NK-92 (cell line): ENCODE measurements around the gene PLXNA3.

Source experiments
- DNase-seq: peaks from one replicate; lab custom pipeline; 2025; ENCODE audit not compliant: unreplicated experiment; lab: John Stamatoyannopoulos, UW

PLXNA3 gene

GRCh38 chrX:154458116-154458953, at the start of gene PLXNA3:
TSS of gene PLXNA3 (plus strand) at chrX:154458281. CDS start at chrX:154460184, 1,903 bp downstream.
- no peak for DNase-seq

- no peak for DNase-seq
Observed at GRCh38 chrX:154408659-154409221, 49.3 kb upstream of the PLXNA3 start.

DNA sequence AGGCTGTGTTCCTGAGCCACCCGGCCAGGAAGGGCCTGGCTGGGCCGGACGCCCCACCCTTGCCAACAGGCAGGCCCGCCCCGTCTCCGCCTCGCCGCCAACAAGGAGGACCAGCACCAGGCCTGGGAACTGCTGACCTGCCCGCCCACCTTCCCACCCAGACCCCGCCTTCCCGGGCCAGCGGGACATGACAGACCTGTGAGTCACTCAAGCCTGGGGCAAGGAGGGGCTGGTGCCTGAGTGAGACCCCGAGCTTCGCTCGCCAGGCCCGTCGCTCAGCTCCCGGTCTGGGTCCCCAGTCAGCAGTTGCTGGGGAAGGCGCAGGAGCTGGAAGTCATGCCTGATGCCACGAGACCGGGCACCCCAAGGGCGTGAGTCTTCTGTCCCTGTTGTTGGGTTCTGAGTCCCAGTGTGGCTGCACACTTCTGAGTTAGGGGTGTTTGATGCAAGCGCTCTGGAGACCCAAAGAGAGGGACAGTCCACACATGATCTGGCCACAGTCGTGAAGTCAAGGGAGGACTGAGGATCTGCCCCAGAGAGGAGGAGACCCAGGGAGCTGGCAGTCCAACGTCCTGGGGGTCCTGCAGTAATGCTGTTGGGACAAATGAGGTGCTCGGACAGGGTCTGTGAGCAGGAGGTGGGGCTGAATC, 48.7 kb upstream of the PLXNA3 start, which contains the start of gene DNASE1L1:
Gene DNASE1L1 (minus strand): TSS at position 33 of the 650 bp plus-strand sequence. CDS start 3,686 bp downstream, outside the sequence.
- DNase-seq: no peak

DNA sequence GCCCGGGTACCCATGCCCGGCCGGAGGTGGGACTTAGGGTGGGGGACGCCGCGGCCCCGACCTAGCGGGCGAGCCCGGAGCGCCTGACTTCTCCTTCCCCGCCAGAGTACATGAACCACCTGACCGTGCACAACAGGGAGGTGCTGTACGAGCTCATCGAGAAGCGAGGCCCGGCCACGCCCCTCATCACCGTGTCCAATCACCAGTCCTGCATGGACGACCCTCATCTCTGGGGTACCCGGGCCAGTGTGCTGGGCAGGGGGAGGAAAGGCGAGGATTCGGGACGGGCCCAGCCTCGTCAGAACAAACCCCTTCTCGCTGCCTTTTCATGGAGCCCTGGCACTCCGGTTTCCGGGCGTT, 46.1 kb upstream of the PLXNA3 start:
- DNase-seq: no peak

- DNase-seq: no peak
Observed at GRCh38 chrX:154412468-154412867, 45.6 kb upstream of the PLXNA3 start.

GRCh38 chrX:154413142-154413541, 44.9 kb upstream of the PLXNA3 start:
- no peak for DNase-seq

DNA sequence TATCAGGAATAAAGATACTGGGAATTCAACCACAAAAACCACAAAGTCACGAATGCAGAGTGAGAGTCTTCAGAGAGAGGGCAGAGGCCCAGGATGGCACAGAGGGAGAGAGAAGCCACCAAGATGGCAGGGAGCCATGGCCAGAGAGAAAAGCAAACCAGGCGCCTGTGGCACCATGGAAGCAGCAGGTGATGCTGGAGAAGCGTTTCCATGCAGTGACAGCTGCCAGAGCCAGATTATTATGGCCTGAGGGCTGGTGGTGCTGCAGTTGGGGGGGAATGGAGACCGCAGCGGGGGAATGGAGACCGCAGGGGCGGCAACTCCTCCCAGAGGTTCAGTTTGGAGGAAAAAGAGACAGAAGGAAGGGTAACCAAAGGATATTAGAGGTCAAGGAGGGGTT, 40.9 kb upstream of the PLXNA3 start:
- no peak for DNase-seq

DNA sequence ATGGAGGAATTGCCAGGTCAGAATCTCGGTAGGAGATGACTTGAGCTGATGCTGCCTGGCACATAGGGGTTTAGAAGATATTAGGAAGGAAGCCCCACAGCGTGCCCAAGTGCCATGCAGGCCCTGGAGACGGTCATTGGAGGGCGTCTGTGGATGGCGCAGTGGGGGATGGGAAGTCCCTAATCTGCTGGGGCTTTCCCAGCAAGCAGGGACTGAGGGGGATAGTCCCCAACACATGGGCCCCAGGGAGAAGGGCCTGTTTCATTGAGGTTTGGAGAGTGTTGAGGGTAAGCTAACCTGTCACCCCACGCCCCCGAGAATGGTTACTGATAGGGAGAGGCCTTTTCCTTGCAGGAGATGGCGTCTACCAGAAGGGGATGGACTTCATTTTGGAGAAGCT, 38.9 kb upstream of the PLXNA3 start:
- DNase-seq: no peak

GRCh38 chrX:154419688-154420401, 38.2 kb upstream of the PLXNA3 start:
- DNase-seq: no peak

DNA sequence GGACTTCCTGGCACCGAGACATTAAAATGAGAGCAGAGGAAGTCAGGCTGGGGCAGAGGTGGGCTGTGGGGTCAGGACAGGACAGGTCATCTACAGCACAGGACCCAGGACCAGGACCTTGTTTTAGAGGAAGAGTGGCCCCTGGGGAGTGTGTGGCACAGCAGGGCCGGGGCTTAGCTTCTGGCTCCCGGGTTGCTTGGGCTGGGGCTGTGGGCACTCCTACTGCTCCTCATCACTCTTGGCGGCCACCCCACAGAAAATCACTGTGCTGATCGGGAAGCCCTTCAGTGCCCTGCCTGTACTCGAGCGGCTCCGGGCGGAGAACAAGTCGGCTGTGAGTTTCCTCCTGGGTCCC, 37.7 kb upstream of the PLXNA3 start:
- DNase-seq: no peak

GRCh38 chrX:154426916-154427770, 30.9 kb upstream of the PLXNA3 start:
- DNase-seq: no peak

DNA sequence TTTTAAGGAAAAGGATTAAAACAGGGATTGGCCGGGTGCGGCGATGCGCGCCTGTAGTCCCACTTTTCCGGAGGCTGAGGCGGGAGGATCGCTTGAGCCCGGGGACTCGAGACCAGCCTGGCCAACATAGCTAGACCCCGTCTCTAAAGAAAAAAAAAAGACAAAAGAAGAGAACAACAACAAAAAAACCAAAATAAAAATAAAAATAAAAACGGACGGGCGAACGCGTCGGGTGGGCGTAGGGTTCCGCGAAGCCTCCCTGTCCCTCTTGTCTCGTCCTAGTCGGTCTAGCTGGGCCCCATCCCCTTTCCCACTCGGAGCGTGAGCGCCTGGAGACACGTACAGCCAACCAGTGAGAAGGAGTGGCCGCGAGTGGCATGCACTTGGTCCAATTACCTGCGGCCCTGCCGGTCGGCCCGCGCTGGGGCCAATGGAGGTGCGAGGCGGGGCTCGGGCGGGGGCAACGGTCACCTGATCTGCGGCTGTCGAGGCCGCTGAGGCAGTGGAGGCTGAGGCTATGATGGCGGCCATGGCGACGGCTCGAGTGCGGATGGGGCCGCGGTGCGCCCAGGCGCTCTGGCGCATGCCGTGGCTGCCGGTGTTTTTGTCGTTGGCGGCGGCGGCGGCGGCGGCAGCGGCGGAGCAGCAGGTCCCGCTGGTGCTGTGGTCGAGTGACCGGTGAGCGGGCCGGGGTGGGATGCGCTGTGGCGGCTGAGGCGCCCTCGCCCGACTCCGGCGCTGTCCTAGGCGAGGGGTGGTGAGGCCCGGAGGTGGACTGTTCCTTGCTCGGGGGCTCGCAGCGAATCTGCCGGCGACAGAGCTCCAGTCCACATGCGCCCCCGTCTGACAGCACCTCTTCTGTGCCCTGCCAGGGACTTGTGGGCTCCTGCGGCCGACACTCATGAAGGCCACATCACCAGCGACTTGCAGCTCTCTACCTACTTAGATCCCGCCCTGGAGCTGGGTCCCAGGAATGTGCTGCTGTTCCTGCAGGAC, 29.6 kb upstream of the PLXNA3 start, which contains the start of gene ATP6AP1:
Gene ATP6AP1 (plus strand): TSS at position 502 of the 996 bp plus-strand sequence. CDS start 16 bp downstream, at position 518.
- peak; percentile 31 for DNase-seq

DNA sequence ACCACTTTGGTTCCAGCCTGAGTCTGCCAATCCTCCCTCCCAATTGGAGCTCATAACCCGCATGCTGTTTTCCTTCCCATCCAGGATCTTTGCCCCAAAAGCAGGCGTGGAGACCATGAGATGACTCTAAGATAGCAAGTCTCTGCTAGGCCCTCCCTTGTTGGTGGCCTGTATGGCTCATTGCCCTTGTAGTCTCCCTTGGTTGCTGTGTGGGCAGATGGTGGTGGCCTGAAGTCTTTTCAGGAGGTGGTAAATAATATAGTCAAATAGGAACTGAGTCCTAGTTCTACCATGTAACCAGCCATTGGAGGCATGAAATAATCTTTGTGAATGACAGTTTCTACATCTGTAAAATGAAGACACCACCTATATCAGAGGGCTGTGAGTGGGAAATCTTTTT, 28.4 kb upstream of the PLXNA3 start:
- DNase-seq: no peak

DNA sequence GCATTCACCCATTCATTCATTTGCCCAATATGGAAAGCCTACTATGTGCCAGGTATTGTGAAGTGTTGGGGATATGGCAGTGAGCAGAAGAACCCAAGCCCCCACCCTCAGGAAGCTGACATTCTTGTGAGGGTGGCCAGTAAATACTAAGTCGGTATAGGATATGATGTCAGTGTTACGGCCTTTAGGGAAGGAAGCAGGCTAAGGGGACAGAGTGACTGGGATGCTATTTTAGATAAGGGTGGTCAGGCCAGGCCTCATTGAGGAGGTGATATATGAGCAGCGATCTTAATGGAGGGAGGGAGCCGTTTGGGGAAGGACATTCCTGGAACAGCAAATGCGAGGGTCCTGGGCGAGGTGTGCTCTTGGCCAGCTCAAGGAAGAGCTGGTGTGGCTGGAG, 27.6 kb upstream of the PLXNA3 start:
- DNase-seq: no peak

GRCh38 chrX:154430916-154431315, 27.2 kb upstream of the PLXNA3 start:
- DNase-seq: no peak

GRCh38 chrX:154431341-154431740, 26.7 kb upstream of the PLXNA3 start:
- no peak for DNase-seq

GRCh38 chrX:154432210-154432609, 25.9 kb upstream of the PLXNA3 start:
- no peak for DNase-seq

- DNase-seq: no peak
Observed at GRCh38 chrX:154433605-154434004, 24.5 kb upstream of the PLXNA3 start.
